K562 (cell line): ENCODE results near the gene ZNF749. TPM values are rescaled to one million over a fixed set of nuclear protein-coding genes. Genes with fewer than 3 reads are reported as not detected.

Experiments used
- ELF2 ChIP-seq: fragments of 250-450 bp; sonication (Bioruptor Pico); IDR thresholded peaks from 2 replicates; pipeline ENCODE4 v1.5.0; 2021; ENCODE audit warnings: mild to moderate bottlenecking
- GABPB2 ChIP-seq: fragments of 250-450 bp; sonication (Bioruptor Pico); conservative IDR thresholded peaks from 2 replicates; pipeline ENCODE4 v1.5.1; 2021; ENCODE audit warnings: mild to moderate bottlenecking
- GTF2A2 ChIP-seq: IDR thresholded peaks from 2 replicates; pipeline ENCODE4 v1.6.1; 2016; ENCODE audit warnings: mild to moderate bottlenecking, missing genetic modification characterization, missing compliant biosample characterization
- HDAC6 ChIP-seq: IDR thresholded peaks from 2 replicates; pipeline ENCODE4 v1.6.1; 2012; ENCODE audit warnings: low read depth, mild to moderate bottlenecking, control low read depth, inconsistent platforms, low read length, moderate library complexity
- HOXB6 ChIP-seq: fragments of 250-450 bp; sonication (Bioruptor Pico); IDR thresholded peaks from 2 replicates; pipeline ENCODE4 v1.5.1; 2022; ENCODE audit warnings: mild to moderate bottlenecking, borderline replicate concordance
- MLLT1 ChIP-seq, 2 experiments: fragments of 450-650 bp; IDR thresholded peaks; 2 replicates each; pipeline ENCODE4 v1.6.1; 2016
- NFIX ChIP-seq: fragments of 250-450 bp; sonication (Bioruptor Pico); IDR thresholded peaks from 2 replicates; pipeline ENCODE4 v1.4.0; 2020; ENCODE audit warnings: low read depth, mild to moderate bottlenecking, moderate library complexity
- NKRF ChIP-seq: fragments of 450-650 bp; IDR thresholded peaks from 2 replicates; pipeline ENCODE4 v1.6.1; 2016; ENCODE audit warnings: borderline replicate concordance
- NR1H2 ChIP-seq: sonication (generic); formaldehyde crosslinking; IDR thresholded peaks from 2 replicates; pipeline ENCODE4 v1.4.0; 2020; ENCODE audit warnings: mild to moderate bottlenecking, missing genetic modification reagents
- POLR2H ChIP-seq: IDR thresholded peaks from 2 replicates; pipeline ENCODE4 v1.6.1; 2016; ENCODE audit warnings: missing genetic modification characterization, low read depth, mild to moderate bottlenecking, control low read depth, missing compliant biosample characterization, moderate library complexity
- RBFOX2 ChIP-seq: fragments of 200-400 bp; formaldehyde crosslinking; IDR thresholded peaks from 2 replicates; pipeline ENCODE4 v1.6.1; 2017; ENCODE audit warnings: low read depth, mild to moderate bottlenecking, low read length, moderate library complexity
- RFX7 ChIP-seq: fragments of 250-450 bp; sonication (Bioruptor Pico); IDR thresholded peaks from 2 replicates; pipeline ENCODE4 v1.5.1; 2021; ENCODE audit warnings: mild to moderate bottlenecking
- SETDB1 ChIP-seq: IDR thresholded peaks from one replicate; pipeline ENCODE4 v1.6.1; 2012; ENCODE audit warnings: low read length, control low read depth, inconsistent platforms
- SP2 ChIP-seq: IDR thresholded peaks from 2 replicates; pipeline ENCODE4 v1.6.1; 2011; ENCODE audit warnings: mild to moderate bottlenecking, low read depth, low read length, moderate library complexity; ENCODE audit not compliant: poor library complexity, severe bottlenecking; ENCODE audit errors: extremely low read depth
- STAT6 ChIP-seq: sonication (generic); formaldehyde crosslinking; IDR thresholded peaks from 2 replicates; pipeline ENCODE4 v1.8.1; 2023; ENCODE audit warnings: mild to moderate bottlenecking, missing genetic modification reagents
- TBL1XR1 ChIP-seq, 2 experiments: IDR thresholded peaks; 2 replicates each; pipeline ENCODE4 v1.6.1; 2012; ENCODE audit warnings: improper control_type of control experiment in 2 of 2, low read length in 2 of 2, mild to moderate bottlenecking in 1 of 2
- ZBTB17 ChIP-seq: fragments of 450-650 bp; formaldehyde crosslinking; IDR thresholded peaks from 2 replicates; pipeline ENCODE4 v1.4.0; 2020; ENCODE audit warnings: mild to moderate bottlenecking
- ZBTB8A ChIP-seq: fragments of 450-650 bp; IDR thresholded peaks from 2 replicates; pipeline ENCODE4 v1.6.1; 2018; ENCODE audit warnings: mild to moderate bottlenecking, moderate library complexity; ENCODE audit not compliant: partially characterized antibody
- ZHX1 ChIP-seq: fragments of 150-350 bp; conservative IDR thresholded peaks from 2 replicates; pipeline ENCODE4 v1.6.1; 2014; ENCODE audit warnings: low read length
- polyA plus RNA-seq, 8 experiments: library from polyadenylated mRNA; depleted of rRNA in 4 of 8; stranded (reverse) in 5 of 8; unstranded in 3 of 8; fragments of >200 nt; fragmentation: Nextera tagmentation in 2 of 8; fragmentation: Illumina TruSeq in 1 of 8; extraction: Ambion mirVana in 2 of 8; extraction: Trizol in 1 of 8; gene quantifications; 2 replicates each; pipeline versions ENCODE4 v1.2.1 to v1.2.3, GENCODE V29; 2011 to 2014; ENCODE audit warnings: inconsistent platforms in 1 of 8, missing spikeins in 1 of 8
- total RNA-seq, 7 experiments: library from RNA; depleted of rRNA in 6 of 7; stranded (reverse); fragments of >200 nt in 6 of 7; fragmentation: Illumina TruSeq in 2 of 7; extraction: Trizol in 2 of 7; gene quantifications; 2 replicates each; pipeline versions ENCODE4 v1.2.1 to v1.2.3, GENCODE V29; 2011 to 2021; ENCODE audit warnings: low replicate concordance in 1 of 7

Gene ZNF749
- total and polyA plus RNA-seq, 9 of the 15 experiments (the other 6 are each of a cell fraction or from before 2014, with no cell fraction given) = 5.3 to 33.2 (median 15.0) TPM

- TF ChIP-seq STAT6 (CRISPR knock-in tag) (no peak), RFX7 (no peak), POLR2H (tag) (no peak), NKRF (peak; percentile 73; the same call in 1 of the 2 replicates), ZHX1 (no peak), ELF2 (CRISPR knock-in tag) (no peak), RBFOX2 (peak; percentile 79), NFIX (CRISPR knock-in tag) (no peak), TBL1XR1 (IDR thresholded peaks at IDR 0.05; ENCODE audit: low read length in 2 of 2) (0 out of 4 replicates have a peak, but pooled peaks of 1 of the 2 experiments have one; percentile 25), NR1H2 (no peak), ZBTB17 (CRISPR knock-in tag) (no peak), ZBTB8A (no peak), HOXB6 (CRISPR knock-in tag) (no peak), HDAC6 (no peak), SETDB1 (no peak), GABPB2 (CRISPR knock-in tag) (no peak), GTF2A2 (no peak), SP2 (no peak), MLLT1 (IDR thresholded peaks at IDR 0.05) (no peak)
Observed at GRCh38 chr19:57435062-57435978, at the start of gene ZNF749 (continued).
